Measurements from ENCODE around the gene ADAMTS6. TPM values are rescaled to one million over a fixed set of nuclear protein-coding genes. Genes with fewer than 3 reads are reported as not detected.

The ADAMTS6 gene
- total RNA-seq, 4 donors from 2014 or later: 4.9 to 40.0 (median 7.3) TPM

DNA sequence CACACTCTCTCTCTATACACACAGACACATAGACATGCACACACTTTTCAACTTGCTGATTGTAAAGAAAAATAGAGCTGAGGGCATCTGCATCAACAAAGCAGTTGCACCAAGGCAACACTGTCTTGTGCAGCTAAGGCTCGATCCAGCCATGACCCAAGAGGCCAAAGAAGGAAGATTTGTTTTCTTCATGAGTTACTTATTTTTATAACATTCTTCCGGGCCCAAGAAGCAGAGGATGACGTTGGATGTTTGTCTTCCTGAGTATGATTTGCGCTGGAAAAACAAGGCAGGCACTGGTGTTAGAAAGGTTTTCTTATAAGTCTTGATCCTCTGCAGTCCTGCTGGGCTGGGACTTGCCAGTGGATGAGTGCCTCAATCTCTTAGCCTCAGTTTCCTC is 344.1 kb downstream of the ADAMTS6 start:
- no peak for DNase-seq
- intact Hi-C loops (cut with DNase I; ENCODE audit: low total_unique reads): no loop called here
- TF ChIP-seq, protein P1, sequence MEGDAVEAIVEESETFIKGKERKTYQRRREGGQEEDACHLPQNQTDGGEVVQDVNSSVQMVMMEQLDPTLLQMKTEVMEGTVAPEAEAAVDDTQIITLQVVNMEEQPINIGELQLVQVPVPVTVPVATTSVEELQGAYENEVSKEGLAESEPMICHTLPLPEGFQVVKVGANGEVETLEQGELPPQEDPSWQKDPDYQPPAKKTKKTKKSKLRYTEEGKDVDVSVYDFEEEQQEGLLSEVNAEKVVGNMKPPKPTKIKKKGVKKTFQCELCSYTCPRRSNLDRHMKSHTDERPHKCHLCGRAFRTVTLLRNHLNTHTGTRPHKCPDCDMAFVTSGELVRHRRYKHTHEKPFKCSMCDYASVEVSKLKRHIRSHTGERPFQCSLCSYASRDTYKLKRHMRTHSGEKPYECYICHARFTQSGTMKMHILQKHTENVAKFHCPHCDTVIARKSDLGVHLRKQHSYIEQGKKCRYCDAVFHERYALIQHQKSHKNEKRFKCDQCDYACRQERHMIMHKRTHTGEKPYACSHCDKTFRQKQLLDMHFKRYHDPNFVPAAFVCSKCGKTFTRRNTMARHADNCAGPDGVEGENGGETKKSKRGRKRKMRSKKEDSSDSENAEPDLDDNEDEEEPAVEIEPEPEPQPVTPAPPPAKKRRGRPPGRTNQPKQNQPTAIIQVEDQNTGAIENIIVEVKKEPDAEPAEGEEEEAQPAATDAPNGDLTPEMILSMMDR (IDR thresholded peaks at IDR 0.05): no peak
- TF ChIP-seq POLR2A (IDR thresholded peaks at IDR 0.05): no peak
- Histone ChIP-seq H3K36me3 (no peaks in the 10 kb centered on the region), H3K27me3 (no peaks in the 10 kb centered on the region), H3K27ac (no peak overlapping the region), H3K4me3 (no peak overlapping the region), H3K9me3 (no peaks in the 10 kb centered on the region), H3K4me1 (no peaks in the 10 kb centered on the region)

DNA sequence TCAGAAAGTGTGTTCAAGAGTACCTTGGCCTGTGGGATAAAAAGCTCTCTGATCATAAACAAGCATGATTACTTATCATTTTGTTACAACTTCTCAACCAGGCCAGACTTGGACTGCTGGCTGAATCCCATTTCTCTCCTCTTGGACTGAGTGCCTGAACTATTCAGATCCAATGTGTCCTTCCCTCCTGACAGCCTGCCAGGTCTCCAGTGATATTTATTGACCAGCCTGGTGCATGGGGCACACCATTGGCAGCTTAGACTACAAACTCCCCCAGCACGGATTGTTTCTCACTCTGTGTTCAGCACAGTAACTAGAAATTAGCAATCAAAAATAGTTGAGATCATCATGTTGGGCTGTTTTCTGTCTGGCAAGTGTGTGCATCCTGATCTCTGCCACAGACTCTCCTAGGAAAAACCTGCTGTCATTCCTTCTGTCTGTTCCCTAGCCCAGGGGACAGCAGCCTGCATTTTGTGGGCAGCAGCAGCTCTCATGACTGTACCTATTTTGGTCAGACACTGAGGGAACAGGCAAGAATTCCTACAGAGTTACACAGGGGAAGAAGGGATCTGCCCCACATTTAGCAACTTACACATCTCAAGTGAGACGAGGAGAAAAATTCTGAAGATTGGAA is 348.1 kb downstream of the ADAMTS6 start:
- Histone ChIP-seq H3K27ac (no peak overlapping the region), H3K4me1 (no peaks in the 10 kb centered on the region), H3K27me3 (no peaks in the 10 kb centered on the region), H3K9me3 (no peaks in the 10 kb centered on the region), H3K36me3 (no peaks in the 10 kb centered on the region), H3K4me3 (no peak overlapping the region)
- intact Hi-C loops (cut with DNase I; ENCODE audit: low total_unique reads): no loop called here
- TF ChIP-seq POLR2A (IDR thresholded peaks at IDR 0.05): no peak
- TF ChIP-seq, protein P1 (IDR thresholded peaks at IDR 0.05): no peak
- no peak for DNase-seq

DNA sequence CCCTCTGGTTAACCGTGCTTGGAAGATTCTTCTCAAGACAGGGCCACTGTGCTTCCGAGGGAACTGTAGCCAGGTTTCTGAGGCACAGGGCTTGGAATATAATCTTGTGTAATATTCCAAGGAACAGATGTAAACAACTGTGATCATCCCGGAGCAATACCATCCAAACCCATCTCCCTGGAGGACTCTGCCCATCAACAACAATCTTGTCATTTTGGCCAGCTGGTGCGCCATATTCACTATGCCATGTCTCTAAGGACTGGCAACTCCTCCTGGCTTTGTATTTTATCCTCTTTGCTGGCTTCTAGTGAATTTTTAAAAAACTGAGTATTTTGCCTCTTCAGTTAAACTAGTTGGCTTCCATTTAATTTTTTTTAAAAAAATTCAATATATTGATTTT is 349.3 kb downstream of the ADAMTS6 start:
- no peaks in the 10 kb centered on the region for H3K27me3 ChIP-seq
- no peak overlapping the region for H3K27ac ChIP-seq
- no peak for DNase-seq
- H3K9me3 ChIP-seq: no peaks in the 10 kb centered on the region
- no peak for TF ChIP-seq POLR2A (IDR thresholded peaks at IDR 0.05)
- TF ChIP-seq, protein P1 (IDR thresholded peaks at IDR 0.05): no peak
- intact Hi-C loops (cut with DNase I; ENCODE audit: low total_unique reads): no loop called here
- no peaks in the 10 kb centered on the region for H3K36me3 ChIP-seq
- H3K4me3 ChIP-seq: no peak overlapping the region
- H3K4me1 ChIP-seq: no peaks in the 10 kb centered on the region

DNA sequence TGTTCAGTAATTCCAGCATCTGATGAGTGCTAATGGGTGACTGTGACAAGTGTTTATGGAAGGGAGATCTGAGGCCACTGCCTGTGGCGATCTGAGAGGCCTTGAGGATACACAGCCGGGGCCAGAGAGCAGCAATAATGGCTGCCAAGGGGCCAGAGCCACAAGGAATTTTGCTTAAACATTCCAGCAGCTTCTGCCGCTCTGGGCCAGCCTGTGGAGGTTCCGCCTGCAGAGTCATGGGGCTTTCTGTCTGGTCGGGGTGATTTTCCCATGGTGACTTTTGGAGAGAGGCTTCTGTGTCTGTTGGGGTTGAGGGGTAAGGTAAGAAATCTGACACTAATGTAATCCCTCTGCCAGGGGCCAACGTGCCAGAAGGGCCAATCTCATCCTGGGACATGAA is 353.5 kb downstream of the ADAMTS6 start:
- Histone ChIP-seq H3K4me1 (no peaks in the 10 kb centered on the region), H3K9me3 (no peaks in the 10 kb centered on the region), H3K36me3 (no peaks in the 10 kb centered on the region), H3K4me3 (no peak overlapping the region), H3K27me3 (no peaks in the 10 kb centered on the region), H3K27ac (no peak overlapping the region)
- DNase-seq: no peak
- intact Hi-C loops (cut with DNase I; ENCODE audit: low total_unique reads): no loop called here
- TF ChIP-seq, protein P1 (IDR thresholded peaks at IDR 0.05): no peak
- TF ChIP-seq POLR2A (IDR thresholded peaks at IDR 0.05): no peak

DNA sequence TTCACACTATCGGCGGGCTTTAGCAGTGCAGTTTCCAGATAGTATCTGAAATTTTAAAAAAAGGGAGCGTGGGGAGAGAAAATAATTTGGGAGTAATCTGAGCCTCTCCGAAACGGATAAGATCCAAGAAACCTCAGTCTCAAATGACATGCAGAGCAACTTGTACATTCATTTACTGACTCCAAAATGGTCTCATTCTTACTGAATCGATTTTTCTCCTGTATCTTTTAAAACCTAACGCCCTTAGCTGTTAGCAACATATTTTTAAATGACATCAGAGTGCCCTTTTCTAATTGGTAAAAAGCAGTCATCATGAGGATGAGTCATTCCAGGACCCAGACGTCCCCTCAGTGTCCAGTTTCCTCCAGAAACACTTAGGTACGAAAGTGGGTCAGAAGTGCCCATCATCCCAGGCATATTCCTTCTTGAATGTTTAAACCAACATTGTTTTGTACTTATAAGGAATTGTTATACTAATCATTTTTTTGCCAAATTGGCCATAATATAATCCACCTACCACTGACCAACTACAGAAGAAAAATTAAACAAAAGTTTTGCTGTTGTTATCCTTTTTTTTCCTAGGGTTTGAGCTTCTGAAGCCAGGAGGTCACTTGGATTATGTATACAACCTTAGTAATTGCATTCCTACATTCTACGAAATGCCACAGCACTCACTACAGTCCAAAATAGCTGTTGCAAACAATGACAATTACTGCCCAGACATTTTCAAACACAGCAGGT is 354.4 kb downstream of the ADAMTS6 start:
- Histone ChIP-seq H3K9me3 (no peaks in the 10 kb centered on the region), H3K27ac (no peak overlapping the region), H3K27me3 (no peaks in the 10 kb centered on the region), H3K4me3 (no peak overlapping the region), H3K4me1 (no peaks in the 10 kb centered on the region), H3K36me3 (no peaks in the 10 kb centered on the region)
- TF ChIP-seq POLR2A (IDR thresholded peaks at IDR 0.05): no peak
- TF ChIP-seq, protein P1 (IDR thresholded peaks at IDR 0.05): no peak
- intact Hi-C loops (cut with DNase I; ENCODE audit: low total_unique reads): no loop called here
- DNase-seq: no peak

Data from uterus (tissue), 4 donors.